ENCODE measurements around the gene LDAF1. TPM values are rescaled to one million over a fixed set of nuclear protein-coding genes. Genes with fewer than 3 reads are reported as not detected.

Gene LDAF1
- total and polyA plus RNA-seq, 10 of the 15 experiments (the other 5 are each of a cell fraction or from before 2014, with no cell fraction given), result 4.6 to 21.4 (median 6.6) TPM

- no peaks in the 10 kb centered on the region for H4K20me1 ChIP-seq (ENCODE audit: control insufficient read depth, insufficient read depth)
- no TSS peak for BruUV-seq (replicated peaks)
- H2AFZ ChIP-seq (ENCODE audit: control insufficient read depth, low read depth, low read length), result no peak overlapping the region
- POLR2A ChIA-PET, result no interaction called here
- H3K27ac ChIP-seq (ENCODE audit: control insufficient read depth, insufficient read depth), result no peak overlapping the region
- H3K27me3 ChIP-seq (replicated peaks in 1 of 2; ENCODE audit: control insufficient read depth in 2 of 2, insufficient read depth in 2 of 2, low read length in 1 of 2), result no peaks in the 10 kb centered on the region
- no peaks in the 10 kb centered on the region; the same call in 2 of the 3 replicates for H3K9me3 ChIP-seq (replicated peaks; ENCODE audit: control insufficient read depth, insufficient read depth, low read length)
- ATAC-seq (no peak), FAIRE-seq (no peak), DNase-seq (ENCODE audit: low read depth, low spot score) (no peak)
- SMC1A ChIA-PET (ENCODE audit: uncharacterized antibody, unreplicated experiment), result no interaction called here
- no peaks in the 10 kb centered on the region for H3K79me2 ChIP-seq (ENCODE audit: control insufficient read depth, insufficient read depth, low read length)
- in situ Hi-C loops (cut with MboI) (no loop called here), intact Hi-C loops (cut with micrococcal nuclease; ENCODE audit: unreplicated experiment) (no loop called here)
- CTCF ChIA-PET, result interaction anchor here (0.6 kb wide), 1 partner anchor 842 kb away, joined by 3 read pairs; no protein-coding TSS in a partner anchor
- no peak overlapping the region for H3K4me2 ChIP-seq (ENCODE audit: control insufficient read depth, insufficient read depth)
- RAD21 ChIA-PET (ENCODE audit: unreplicated experiment), result no interaction called here
- H3K4me1 ChIP-seq (ENCODE audit: control insufficient read depth, insufficient read depth, low read length), result no peaks in the 10 kb centered on the region
- H3K4me3 ChIP-seq, result no peak overlapping the region
- 23% methylated on average over 2 of the region's 2 CpGs for WGBS (ENCODE audit: insufficient coverage, insufficient replicate concordance, low lambda C conversion rate, missing lambda C conversion rate)
- no peaks in the 10 kb centered on the region for H3K36me3 ChIP-seq (ENCODE audit: control insufficient read depth in 2 of 2, insufficient read depth in 2 of 2, low read length in 1 of 2)
- no peak overlapping the region for H3K9ac ChIP-seq (ENCODE audit: control insufficient read depth, insufficient read depth, low read length)
- TF ChIP-seq IKZF2 (IDR thresholded peaks at IDR 0.05) (no peak), ELK1 (IDR thresholded peaks at IDR 0.05; ENCODE audit: low read depth, low read length) (no peak), CEBPB (IDR thresholded peaks at IDR 0.05; ENCODE audit: borderline replicate concordance in 1 of 2, low read depth in 2 of 2, low read length in 2 of 2) (no peak), KAT2A (conservative IDR thresholded peaks at IDR 0.05; ENCODE audit: control insufficient read depth, low read depth, low read length) (no peak), E2F4 (IDR thresholded peaks at IDR 0.05; ENCODE audit: low read depth, low read length) (no peak), RCOR1 (conservative IDR thresholded peaks at IDR 0.05; ENCODE audit: low read depth, low read length) (no peak), TARDBP (IDR thresholded peaks at IDR 0.05; ENCODE audit: borderline replicate concordance) (no peak), SMARCA5 (IDR thresholded peaks at IDR 0.05) (no peak), SPI1 (IDR thresholded peaks at IDR 0.05; ENCODE audit: borderline replicate concordance, insufficient read depth, low read depth, low read length) (no peak), USF2 (IDR thresholded peaks at IDR 0.05; ENCODE audit: borderline replicate concordance, low read depth, low read length) (no peak), TCF3 (IDR thresholded peaks at IDR 0.05; ENCODE audit: borderline replicate concordance, insufficient read depth, low read depth, low read length) (no peak)
- TF ChIP-seq, protein P1, sequence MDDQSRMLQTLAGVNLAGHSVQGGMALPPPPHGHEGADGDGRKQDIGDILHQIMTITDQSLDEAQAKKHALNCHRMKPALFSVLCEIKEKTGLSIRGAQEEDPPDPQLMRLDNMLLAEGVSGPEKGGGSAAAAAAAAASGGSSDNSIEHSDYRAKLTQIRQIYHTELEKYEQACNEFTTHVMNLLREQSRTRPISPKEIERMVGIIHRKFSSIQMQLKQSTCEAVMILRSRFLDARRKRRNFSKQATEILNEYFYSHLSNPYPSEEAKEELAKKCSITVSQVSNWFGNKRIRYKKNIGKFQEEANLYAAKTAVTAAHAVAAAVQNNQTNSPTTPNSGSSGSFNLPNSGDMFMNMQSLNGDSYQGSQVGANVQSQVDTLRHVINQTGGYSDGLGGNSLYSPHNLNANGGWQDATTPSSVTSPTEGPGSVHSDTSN (IDR thresholded peaks at IDR 0.05; ENCODE audit: insufficient replicate concordance, low read depth, low read length), result no peak
- TF ChIP-seq, protein P2, sequence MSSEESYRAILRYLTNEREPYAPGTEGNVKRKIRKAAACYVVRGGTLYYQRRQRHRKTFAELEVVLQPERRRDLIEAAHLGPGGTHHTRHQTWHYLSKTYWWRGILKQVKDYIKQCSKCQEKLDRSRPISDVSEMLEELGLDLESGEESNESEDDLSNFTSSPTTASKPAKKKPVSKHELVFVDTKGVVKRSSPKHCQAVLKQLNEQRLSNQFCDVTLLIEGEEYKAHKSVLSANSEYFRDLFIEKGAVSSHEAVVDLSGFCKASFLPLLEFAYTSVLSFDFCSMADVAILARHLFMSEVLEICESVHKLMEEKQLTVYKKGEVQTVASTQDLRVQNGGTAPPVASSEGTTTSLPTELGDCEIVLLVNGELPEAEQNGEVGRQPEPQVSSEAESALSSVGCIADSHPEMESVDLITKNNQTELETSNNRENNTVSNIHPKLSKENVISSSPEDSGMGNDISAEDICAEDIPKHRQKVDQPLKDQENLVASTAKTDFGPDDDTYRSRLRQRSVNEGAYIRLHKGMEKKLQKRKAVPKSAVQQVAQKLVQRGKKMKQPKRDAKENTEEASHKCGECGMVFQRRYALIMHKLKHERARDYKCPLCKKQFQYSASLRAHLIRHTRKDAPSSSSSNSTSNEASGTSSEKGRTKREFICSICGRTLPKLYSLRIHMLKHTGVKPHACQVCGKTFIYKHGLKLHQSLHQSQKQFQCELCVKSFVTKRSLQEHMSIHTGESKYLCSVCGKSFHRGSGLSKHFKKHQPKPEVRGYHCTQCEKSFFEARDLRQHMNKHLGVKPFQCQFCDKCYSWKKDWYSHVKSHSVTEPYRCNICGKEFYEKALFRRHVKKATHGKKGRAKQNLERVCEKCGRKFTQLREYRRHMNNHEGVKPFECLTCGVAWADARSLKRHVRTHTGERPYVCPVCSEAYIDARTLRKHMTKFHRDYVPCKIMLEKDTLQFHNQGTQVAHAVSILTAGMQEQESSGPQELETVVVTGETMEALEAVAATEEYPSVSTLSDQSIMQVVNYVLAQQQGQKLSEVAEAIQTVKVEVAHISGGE (CRISPR knock-in tag; IDR thresholded peaks at IDR 0.05), result no peak
- TF ChIP-seq, protein P3, sequence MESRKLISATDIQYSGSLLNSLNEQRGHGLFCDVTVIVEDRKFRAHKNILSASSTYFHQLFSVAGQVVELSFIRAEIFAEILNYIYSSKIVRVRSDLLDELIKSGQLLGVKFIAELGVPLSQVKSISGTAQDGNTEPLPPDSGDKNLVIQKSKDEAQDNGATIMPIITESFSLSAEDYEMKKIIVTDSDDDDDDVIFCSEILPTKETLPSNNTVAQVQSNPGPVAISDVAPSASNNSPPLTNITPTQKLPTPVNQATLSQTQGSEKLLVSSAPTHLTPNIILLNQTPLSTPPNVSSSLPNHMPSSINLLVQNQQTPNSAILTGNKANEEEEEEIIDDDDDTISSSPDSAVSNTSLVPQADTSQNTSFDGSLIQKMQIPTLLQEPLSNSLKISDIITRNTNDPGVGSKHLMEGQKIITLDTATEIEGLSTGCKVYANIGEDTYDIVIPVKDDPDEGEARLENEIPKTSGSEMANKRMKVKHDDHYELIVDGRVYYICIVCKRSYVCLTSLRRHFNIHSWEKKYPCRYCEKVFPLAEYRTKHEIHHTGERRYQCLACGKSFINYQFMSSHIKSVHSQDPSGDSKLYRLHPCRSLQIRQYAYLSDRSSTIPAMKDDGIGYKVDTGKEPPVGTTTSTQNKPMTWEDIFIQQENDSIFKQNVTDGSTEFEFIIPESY (IDR thresholded peaks at IDR 0.05), result no peak
These were observed 37.4 kb upstream of the LDAF1 start for GRCh38 chr16:21120976-21121520.
